ENCODE data around the gene SHKBP1.
"Not testable (repeated sequence)": the region's sequence is repeated elsewhere in the genome, so short reads cannot be mapped to it uniquely, and the experiment has no call there.

The SHKBP1 gene

GRCh38 chr19:40559394-40559793 lies 17.3 kb upstream of the SHKBP1 start:
- no peak overlapping the region for H3K4me3 ChIP-seq
- no peak overlapping the region for H3K27ac ChIP-seq
- DNase-seq (ENCODE audit: low spot score) = no peak
- no peak for TF ChIP-seq CTCF (IDR thresholded peaks at IDR 0.05)

DNA sequence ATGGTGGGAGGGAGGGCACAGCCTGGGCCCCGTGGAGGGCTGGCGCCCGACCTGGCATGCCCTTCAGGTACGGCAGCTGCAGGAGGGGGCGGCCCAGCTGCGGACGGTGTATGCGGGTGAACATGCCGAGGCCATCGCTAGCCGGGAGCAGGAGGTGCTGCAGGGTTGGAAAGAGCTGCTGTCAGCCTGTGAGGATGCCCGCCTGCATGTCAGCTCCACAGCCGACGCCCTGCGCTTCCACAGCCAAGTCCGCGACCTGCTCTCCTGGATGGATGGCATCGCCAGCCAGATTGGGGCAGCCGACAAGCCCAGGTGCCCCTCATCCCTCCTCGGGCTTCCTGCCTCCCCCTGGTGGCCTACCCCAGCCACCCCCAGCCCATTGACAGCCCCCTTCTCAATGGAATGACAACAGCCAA lies 16.6 kb upstream of the SHKBP1 start:
- DNase-seq (ENCODE audit: low spot score) = no peak
- Histone ChIP-seq H3K4me3 (no peak overlapping the region), H3K27ac (no peak overlapping the region)
- TF ChIP-seq CTCF (IDR thresholded peaks at IDR 0.05) = no peak

GRCh38 chr19:40561947-40562346 lies 14.7 kb upstream of the SHKBP1 start:
- no peak for TF ChIP-seq CTCF (IDR thresholded peaks at IDR 0.05)
- no peak for DNase-seq (ENCODE audit: low spot score)
- Histone ChIP-seq H3K27ac (no peak overlapping the region), H3K4me3 (no peak overlapping the region)

- not testable (repeated sequence) for DNase-seq (ENCODE audit: low spot score); H3K27ac ChIP-seq; H3K4me3 ChIP-seq
Observed at GRCh38 chr19:40564535-40564934, 12.1 kb upstream of the SHKBP1 start.

GRCh38 chr19:40565355-40565754 lies 11.3 kb upstream of the SHKBP1 start:
- no peak overlapping the region for H3K27ac ChIP-seq
- no peak for DNase-seq (ENCODE audit: low spot score)
- TF ChIP-seq CTCF (IDR thresholded peaks at IDR 0.05) = no peak
- H3K4me3 ChIP-seq = no peak overlapping the region

GRCh38 chr19:40565910-40566495 lies 10.7 kb upstream of the SHKBP1 start:
- no peak for TF ChIP-seq CTCF (IDR thresholded peaks at IDR 0.05)
- DNase-seq (ENCODE audit: low spot score) = no peak
- Histone ChIP-seq H3K27ac (no peak overlapping the region), H3K4me3 (no peak overlapping the region)

DNA sequence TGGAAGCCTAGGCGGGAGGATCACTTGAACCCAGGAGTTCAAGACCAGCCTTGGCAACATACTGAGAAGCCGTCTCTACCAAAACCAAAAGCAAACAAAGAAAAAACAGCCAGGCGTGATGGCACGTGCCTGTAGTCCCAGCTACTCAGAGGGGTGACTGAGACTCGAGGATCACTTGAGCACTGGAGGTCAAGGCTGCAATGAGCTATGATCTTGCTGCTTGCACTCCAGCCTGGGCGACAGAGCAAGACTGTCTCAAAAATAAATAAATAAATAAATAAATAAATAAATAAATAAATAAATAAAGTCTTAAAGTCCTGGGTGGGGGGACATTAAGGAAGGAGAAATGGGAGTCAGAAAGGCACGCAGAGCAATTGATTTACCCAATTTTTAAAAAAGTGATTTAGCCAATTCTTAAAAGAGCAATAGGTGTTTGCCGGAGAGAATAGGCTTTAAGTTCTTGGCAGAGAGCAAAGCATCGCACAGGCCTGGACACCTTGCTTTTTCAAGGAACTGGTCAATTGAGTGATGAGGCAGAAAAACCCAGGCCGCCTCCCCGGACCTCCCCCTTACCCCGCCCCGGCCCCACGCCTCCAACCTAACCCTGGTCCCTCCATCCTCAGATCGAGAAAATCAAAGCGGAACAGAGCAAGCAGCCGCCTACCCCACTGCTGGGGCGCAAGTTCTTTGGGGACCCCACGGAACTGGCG lies 9.5 kb upstream of the SHKBP1 start:
- no peak for DNase-seq (ENCODE audit: low spot score)
- Histone ChIP-seq H3K4me3 (peak overlapping the region; percentile 56), H3K27ac (no peak overlapping the region)
- TF ChIP-seq CTCF (IDR thresholded peaks at IDR 0.05) = no peak
